Fibroblast of villous mesenchyme (primary cell): Measurements from ENCODE around the gene ZFP3. TPM values are rescaled to one million over a fixed set of nuclear protein-coding genes. Genes with fewer than 3 reads are reported as not detected.
"Not testable (repeated sequence)": the region's sequence is repeated elsewhere in the genome, so short reads cannot be mapped to it uniquely, and the experiment has no call there.

Experiments used
- DNase-seq: peaks from one replicate; pipeline ENCODE4 v3.0.0-alpha.2; 2010; ENCODE audit warnings: low read depth
- H3K4me3 ChIP-seq: 2 replicates; pipeline ENCODE4 v1.5.1; 2011; ENCODE audit warnings: low read depth, mild to moderate bottlenecking, low read length
- total RNA-seq: library from RNA; depleted of rRNA; stranded (reverse); fragments of >200 nt; gene quantifications from 2 replicates; pipeline ENCODE4 v1.2.3, GENCODE V29; 2012
- TF ChIP-seq, protein P1 (sequence below): IDR thresholded peaks from 2 replicates; pipeline ENCODE4 v1.5.1; 2012; ENCODE audit warnings: low read depth, mild to moderate bottlenecking, low read length; ENCODE audit not compliant: insufficient read depth

The ZFP3 gene
- 1.6 and 2.2 TPM in 2 replicates for total RNA-seq

DNA sequence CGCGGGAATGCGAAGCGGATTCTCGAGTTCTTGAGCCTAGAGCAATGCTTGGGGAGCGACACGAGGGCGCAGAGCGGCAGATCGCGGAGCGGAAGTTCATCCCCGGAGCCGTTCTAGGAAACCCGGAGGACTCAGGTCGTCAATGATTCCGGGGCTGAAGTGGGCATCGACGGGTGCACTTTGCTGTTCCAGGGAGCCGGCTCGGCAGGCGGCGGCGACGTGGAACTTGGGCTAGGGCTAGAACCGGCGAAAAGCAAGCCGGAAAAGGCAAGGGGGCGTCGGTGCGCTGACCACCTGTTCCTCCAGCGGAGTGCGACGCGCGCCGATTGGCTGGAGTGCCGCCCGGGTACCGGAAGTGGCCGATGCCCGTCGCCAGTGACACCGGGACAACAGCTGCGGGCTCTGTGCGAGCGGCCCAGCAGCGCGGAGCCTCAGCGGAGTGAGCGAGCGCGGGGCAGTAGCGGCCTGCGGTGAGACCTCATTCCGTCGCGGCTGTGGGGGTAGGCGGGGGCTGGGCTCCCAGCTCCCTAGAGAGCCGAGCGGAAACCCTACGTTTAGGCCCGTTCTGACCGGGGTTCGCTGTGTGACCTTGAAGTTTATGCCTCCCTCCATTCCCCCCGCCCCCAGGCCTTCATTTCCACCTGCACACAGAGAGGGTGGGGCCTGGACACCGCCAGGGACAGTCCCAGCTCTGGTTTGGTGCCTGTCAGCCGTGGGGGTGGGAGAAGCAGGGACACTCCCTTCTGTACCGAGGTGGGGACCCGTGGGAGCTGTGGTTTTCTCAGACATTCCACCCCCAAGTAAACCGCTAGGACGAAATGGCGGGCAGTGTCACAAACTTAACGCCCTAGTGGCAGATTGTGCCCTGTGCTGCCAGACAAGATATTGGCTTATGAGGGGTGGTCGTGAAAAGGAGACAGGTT is at the start of gene ZFP3:
ZFP3 (plus strand) TSS at position 362 of the 923 bp plus-strand sequence. CDS start 13,038 bp downstream, outside the sequence.
- TF ChIP-seq, protein P1, sequence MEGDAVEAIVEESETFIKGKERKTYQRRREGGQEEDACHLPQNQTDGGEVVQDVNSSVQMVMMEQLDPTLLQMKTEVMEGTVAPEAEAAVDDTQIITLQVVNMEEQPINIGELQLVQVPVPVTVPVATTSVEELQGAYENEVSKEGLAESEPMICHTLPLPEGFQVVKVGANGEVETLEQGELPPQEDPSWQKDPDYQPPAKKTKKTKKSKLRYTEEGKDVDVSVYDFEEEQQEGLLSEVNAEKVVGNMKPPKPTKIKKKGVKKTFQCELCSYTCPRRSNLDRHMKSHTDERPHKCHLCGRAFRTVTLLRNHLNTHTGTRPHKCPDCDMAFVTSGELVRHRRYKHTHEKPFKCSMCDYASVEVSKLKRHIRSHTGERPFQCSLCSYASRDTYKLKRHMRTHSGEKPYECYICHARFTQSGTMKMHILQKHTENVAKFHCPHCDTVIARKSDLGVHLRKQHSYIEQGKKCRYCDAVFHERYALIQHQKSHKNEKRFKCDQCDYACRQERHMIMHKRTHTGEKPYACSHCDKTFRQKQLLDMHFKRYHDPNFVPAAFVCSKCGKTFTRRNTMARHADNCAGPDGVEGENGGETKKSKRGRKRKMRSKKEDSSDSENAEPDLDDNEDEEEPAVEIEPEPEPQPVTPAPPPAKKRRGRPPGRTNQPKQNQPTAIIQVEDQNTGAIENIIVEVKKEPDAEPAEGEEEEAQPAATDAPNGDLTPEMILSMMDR = no peak
- DNase-seq = peak; percentile 71
- peak within 1 kb of the TSS; percentile 79 for H3K4me3 ChIP-seq

DNA sequence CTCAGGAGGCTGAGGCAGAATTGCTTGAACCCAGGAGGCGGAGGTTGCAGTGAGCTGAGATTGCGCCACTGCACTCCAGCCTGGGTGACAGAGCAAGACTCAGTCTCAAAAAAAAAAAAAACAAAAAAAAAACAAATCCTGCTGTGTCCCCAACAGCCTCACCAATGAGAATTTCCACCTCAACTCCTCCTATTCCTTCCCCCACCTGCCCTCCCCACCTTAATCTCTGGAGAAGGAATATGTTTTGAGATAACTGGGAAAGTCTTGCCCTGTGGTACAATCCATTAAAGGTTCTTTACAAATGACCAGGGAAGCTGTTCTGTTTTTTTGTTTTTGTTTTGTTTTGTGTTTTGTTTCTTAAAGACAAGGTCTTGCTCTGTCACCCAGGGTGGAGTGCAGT is 48.1 kb upstream of the ZFP3 start:
- DNase-seq, H3K4me3 ChIP-seq: not testable (repeated sequence)

DNA sequence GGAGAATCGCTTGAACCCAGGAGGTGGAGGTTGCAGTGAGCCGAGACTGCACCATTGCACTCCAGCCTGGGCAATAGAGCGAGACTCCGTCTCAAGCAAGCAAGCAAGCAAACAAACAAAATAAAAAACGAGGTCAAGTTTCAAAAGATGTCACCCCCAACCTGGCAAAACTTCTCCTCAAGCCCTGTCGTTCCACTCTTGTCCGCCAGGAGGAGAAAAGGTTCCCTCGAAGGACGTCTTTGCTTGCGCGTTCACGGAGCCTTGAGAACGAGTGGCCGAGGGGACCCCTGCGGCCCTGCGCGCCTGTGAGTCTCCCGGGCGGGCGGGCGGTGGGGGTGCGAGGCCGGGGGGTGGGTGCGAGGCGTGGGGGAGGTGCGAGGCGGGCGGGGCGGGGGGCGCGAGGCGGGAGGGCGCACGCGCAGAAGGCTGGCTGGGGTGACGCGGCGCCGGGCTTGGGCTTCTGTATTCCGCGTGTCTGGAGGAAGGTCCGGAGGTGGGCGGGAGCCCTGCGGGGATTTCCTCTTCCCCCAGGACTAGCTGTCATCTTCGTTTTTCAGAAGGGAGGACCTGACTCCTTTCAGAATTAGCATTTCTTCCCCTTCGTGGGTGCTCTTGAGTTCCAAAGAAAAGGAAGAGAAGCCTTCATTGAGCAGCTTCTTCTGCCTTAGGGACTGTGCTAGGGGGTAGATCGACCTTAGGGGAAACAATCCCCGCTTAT is 46.7 kb upstream of the ZFP3 start:
- H3K4me3 ChIP-seq = peak overlapping the region; percentile 48
- peak; percentile 86 for DNase-seq
- TF ChIP-seq, protein P1 = peak; percentile 80

DNA sequence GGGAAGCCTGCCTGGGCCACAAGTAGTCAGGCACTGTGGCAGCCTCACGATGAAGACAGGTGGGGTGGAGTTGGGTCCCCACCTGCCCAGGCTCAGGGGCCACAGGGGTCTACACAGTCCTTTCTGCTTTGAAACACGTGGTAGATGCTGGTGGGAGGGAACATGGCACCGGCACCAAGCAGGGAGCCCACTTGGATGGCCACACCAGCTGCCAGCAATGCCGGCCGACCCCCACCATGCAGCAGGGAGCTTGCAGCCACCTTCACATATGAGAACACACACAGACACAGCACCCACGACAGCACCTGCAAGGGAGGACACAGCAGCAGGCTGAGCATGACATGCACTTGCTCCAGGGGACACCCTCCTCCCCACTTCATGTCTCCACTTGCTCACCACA is 45.4 kb upstream of the ZFP3 start:
- H3K4me3 ChIP-seq = no peak overlapping the region
- DNase-seq = no peak
- TF ChIP-seq, protein P1 = no peak

DNA sequence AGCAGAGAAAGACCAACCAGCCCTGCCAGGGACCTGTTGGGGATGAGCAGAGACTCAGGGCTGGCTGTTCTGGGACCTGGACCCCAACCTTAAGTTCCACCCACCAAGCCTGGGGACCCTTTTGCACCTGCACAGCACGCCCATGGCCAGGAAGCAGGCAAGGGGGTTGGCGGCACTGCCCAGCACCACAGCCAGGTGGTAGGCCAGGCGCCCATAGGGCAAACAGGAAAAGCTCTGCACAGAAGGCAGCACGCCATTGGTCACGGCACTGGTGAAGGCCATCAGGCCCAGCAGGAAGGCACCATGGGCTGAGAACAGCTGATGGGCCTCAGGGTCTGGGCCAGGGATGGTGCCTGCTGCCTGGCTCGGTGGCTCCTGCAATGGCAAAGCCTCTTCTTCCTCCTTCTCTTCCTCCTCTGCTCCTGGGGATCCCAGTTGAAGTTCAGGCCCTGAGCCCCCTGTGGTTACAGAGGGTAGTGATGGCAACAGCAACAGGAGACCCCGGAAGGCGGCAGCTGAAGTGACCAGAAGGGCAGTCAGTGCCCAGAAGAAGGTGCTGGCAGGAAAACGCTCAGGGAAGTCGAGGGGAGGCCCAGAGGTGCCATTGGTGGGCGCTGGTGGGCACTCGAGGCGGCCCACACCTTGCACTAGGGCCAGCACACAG is 44.8 kb upstream of the ZFP3 start:
- TF ChIP-seq, protein P1 = no peak
- H3K4me3 ChIP-seq = no peak overlapping the region
- no peak for DNase-seq

DNA sequence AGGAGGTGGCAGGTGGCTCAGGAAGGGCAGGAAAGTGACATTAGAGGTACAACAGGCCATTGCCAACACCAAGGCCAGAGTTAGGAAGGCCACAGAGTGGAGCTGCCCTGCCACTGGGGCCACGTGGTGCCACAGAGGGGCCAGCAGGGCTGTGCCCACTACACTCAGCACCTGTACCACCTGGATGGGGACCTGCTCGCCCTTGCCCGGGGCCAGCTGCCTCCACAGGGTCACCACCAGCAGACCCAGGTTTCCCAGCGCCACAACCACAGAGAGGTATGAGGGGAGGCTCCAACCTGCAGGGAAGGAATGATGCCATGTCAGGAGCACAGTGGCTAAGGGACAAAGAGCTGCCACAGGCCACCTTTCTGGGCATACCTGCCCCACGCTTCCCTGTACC is 44.2 kb upstream of the ZFP3 start:
- DNase-seq = no peak
- TF ChIP-seq, protein P1 = no peak
- H3K4me3 ChIP-seq = no peak overlapping the region

DNA sequence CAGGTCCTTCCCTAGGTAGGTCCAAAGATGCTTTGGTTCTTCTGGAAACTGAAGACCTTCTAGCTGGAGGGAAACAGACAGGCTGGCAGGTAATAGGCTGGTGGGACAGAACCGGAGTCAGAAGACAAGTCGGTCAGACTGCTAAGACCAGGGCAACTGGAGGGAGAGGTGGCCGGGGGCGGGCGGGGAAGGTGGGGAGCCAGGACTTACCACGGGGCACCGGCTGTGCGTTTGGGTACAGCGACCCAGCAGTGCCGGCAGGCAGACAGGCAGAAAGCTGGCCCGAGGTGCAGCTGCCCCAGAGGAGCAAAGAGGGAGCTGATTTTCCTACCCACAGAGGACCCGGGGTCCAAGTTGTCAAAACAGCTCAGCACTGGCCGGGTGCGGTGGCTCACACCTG is 43.6 kb upstream of the ZFP3 start:
- TF ChIP-seq, protein P1 = no peak
- no peak overlapping the region for H3K4me3 ChIP-seq
- no peak for DNase-seq
